ENCODE results near the gene ZNRD2. TPM values are rescaled to one million over a fixed set of nuclear protein-coding genes. Genes with fewer than 3 reads are reported as not detected.
A peak's percentile ranks its signal among the peaks of the same experiment; 100 is the strongest.

Gene ZNRD2
- total RNA-seq, 2 experiments from 2014 or later, result 39.2 to 40.7 TPM

- Mint-ChIP-seq H3K4me3 (no peak overlapping the region), H3K27ac (no peak overlapping the region), H3K9me3 (ENCODE audit: insufficient read depth) (no peaks in the 10 kb centered on the region), H3K4me1 (ENCODE audit: low read depth) (peaks cover 11% of the 10 kb centered on the region), H3K36me3 (ENCODE audit: low read depth) (peaks cover 52% of the 10 kb centered on the region), H3K27me3 (ENCODE audit: low read depth) (no peaks in the 10 kb centered on the region)
- ChIA-PET POLR2A (no interaction called here), CTCF (interaction anchor here (0.9 to 2.9 kb wide), 4 partner anchors 10 to 64 kb away, joined by 3 to 13 read pairs (median 3); no protein-coding TSS in a partner anchor)
- ATAC-seq (no peak), DNase-seq (no peak)
These were observed 34.0 kb downstream of the ZNRD2 start for GRCh38 chr11:65604258-65604657.

GRCh38 chr11:65606876-65607613 is 36.8 kb downstream of the ZNRD2 start:
- H3K9me3 Mint-ChIP-seq (ENCODE audit: insufficient read depth), result no peaks in the 10 kb centered on the region
- H3K4me1 Mint-ChIP-seq (ENCODE audit: low read depth), result peaks cover 36% of the 10 kb centered on the region
- ATAC-seq (peak; percentile 52), DNase-seq (no peak)
- ChIA-PET CTCF (interaction anchor here (1.0 to 1.6 kb wide), 2 partner anchors 13 to 19 kb away, joined by 3 to 7 read pairs; no protein-coding TSS in a partner anchor), POLR2A (interaction anchor here (1.2 kb wide), 1 partner anchor 18 kb away, joined by 3 read pairs; no protein-coding TSS in a partner anchor)
- H3K27ac Mint-ChIP-seq, result no peak overlapping the region
- peaks cover 59% of the 10 kb centered on the region for H3K36me3 Mint-ChIP-seq (ENCODE audit: low read depth)
- no peaks in the 10 kb centered on the region for H3K27me3 Mint-ChIP-seq (ENCODE audit: low read depth)
- H3K4me3 Mint-ChIP-seq, result no peak overlapping the region

- no peak for ATAC-seq
- CTCF ChIA-PET, result interaction anchor here (1.0 to 1.6 kb wide), 2 partner anchors 14 to 20 kb away, joined by 3 to 7 read pairs; no protein-coding TSS in a partner anchor
These were observed 37.5 kb downstream of the ZNRD2 start for GRCh38 chr11:65607614-65608426.

GRCh38 chr11:65609229-65609628 is 39.0 kb downstream of the ZNRD2 start:
- H3K27ac Mint-ChIP-seq, result peak overlapping the region; percentile 71
- peaks cover 51% of the 10 kb centered on the region for H3K36me3 Mint-ChIP-seq (ENCODE audit: low read depth)
- ChIA-PET CTCF (interaction anchor here (1.5 to 3.9 kb wide), 3 partner anchors 15 to 69 kb away, joined by 4 to 24 read pairs (median 12); partner anchors contain the start of gene FAM89B), POLR2A (interaction anchor here (1.3 to 1.7 kb wide), 2 partner anchors 10 to 19 kb away, joined by 3 to 5 read pairs; no protein-coding TSS in a partner anchor)
- no peaks in the 10 kb centered on the region for H3K27me3 Mint-ChIP-seq (ENCODE audit: low read depth)
- H3K4me1 Mint-ChIP-seq (ENCODE audit: low read depth), result peaks cover 49% of the 10 kb centered on the region
- H3K9me3 Mint-ChIP-seq (ENCODE audit: insufficient read depth), result no peaks in the 10 kb centered on the region
- no peak for DNase-seq
- no peak overlapping the region for H3K4me3 Mint-ChIP-seq
- ATAC-seq, result no peak

More at GRCh38 chr11:65607614-65608426, 37.5 kb downstream of the ZNRD2 start:
- no peak for DNase-seq
- no peaks in the 10 kb centered on the region for H3K27me3 Mint-ChIP-seq (ENCODE audit: low read depth)
- POLR2A ChIA-PET, result interaction anchor here (1.2 kb wide), 1 partner anchor 18 kb away, joined by 3 read pairs; no protein-coding TSS in a partner anchor
- H3K9me3 Mint-ChIP-seq (ENCODE audit: insufficient read depth), result no peaks in the 10 kb centered on the region
- H3K4me1 Mint-ChIP-seq (ENCODE audit: low read depth), result peaks cover 44% of the 10 kb centered on the region
- peaks cover 64% of the 10 kb centered on the region for H3K36me3 Mint-ChIP-seq (ENCODE audit: low read depth)
- peak overlapping the region; percentile 39 for H3K27ac Mint-ChIP-seq
- no peak overlapping the region for H3K4me3 Mint-ChIP-seq

GRCh38 chr11:65609665-65610064 is 39.4 kb downstream of the ZNRD2 start:
- H3K9me3 Mint-ChIP-seq (ENCODE audit: insufficient read depth), result no peaks in the 10 kb centered on the region
- peak overlapping the region; percentile 71 for H3K27ac Mint-ChIP-seq
- ATAC-seq, result no peak
- H3K36me3 Mint-ChIP-seq (ENCODE audit: low read depth), result peaks cover 47% of the 10 kb centered on the region
- CTCF ChIA-PET, result interaction anchor here (1.0 to 3.9 kb wide), 5 partner anchors 16 to 69 kb away, joined by 3 to 24 read pairs (median 4); partner anchors contain the start of gene FAM89B
- H3K4me1 Mint-ChIP-seq (ENCODE audit: low read depth), result peaks cover 49% of the 10 kb centered on the region
- no peaks in the 10 kb centered on the region for H3K27me3 Mint-ChIP-seq (ENCODE audit: low read depth)
- no peak for DNase-seq
- no peak overlapping the region for H3K4me3 Mint-ChIP-seq
- POLR2A ChIA-PET, result interaction anchor here (1.3 to 1.7 kb wide), 2 partner anchors 10 to 19 kb away, joined by 3 to 5 read pairs; no protein-coding TSS in a partner anchor

GRCh38 chr11:65610404-65610803 is 40.1 kb downstream of the ZNRD2 start:
- CTCF ChIA-PET, result interaction anchor here (1.0 to 3.9 kb wide), 5 partner anchors 16 to 70 kb away, joined by 3 to 24 read pairs (median 4); partner anchors contain the start of gene FAM89B
- Mint-ChIP-seq H3K4me1 (ENCODE audit: low read depth) (peaks cover 49% of the 10 kb centered on the region), H3K4me3 (no peak overlapping the region), H3K27ac (peak overlapping the region; percentile 53), H3K36me3 (ENCODE audit: low read depth) (peaks cover 46% of the 10 kb centered on the region), H3K9me3 (ENCODE audit: insufficient read depth) (no peaks in the 10 kb centered on the region), H3K27me3 (ENCODE audit: low read depth) (no peaks in the 10 kb centered on the region)
- DNase-seq, result no peak
- POLR2A ChIA-PET, result interaction anchor here (0.9 to 1.7 kb wide), 2 partner anchors 11 to 33 kb away, joined by 5 read pairs; no protein-coding TSS in a partner anchor
- no peak for ATAC-seq

- H3K27me3 Mint-ChIP-seq (ENCODE audit: low read depth), result no peaks in the 10 kb centered on the region
- peaks cover 49% of the 10 kb centered on the region for H3K4me1 Mint-ChIP-seq (ENCODE audit: low read depth)
- H3K36me3 Mint-ChIP-seq (ENCODE audit: low read depth), result peaks cover 42% of the 10 kb centered on the region
- ChIA-PET POLR2A (interaction anchor here (0.9 kb wide), 1 partner anchor 34 kb away, joined by 5 read pairs; no protein-coding TSS in a partner anchor), CTCF (interaction anchor here (1.4 to 3.9 kb wide), 5 partner anchors 17 to 71 kb away, joined by 3 to 24 read pairs (median 4); partner anchors contain the start of gene FAM89B)
- H3K27ac Mint-ChIP-seq, result peak overlapping the region; percentile 53
- no peaks in the 10 kb centered on the region for H3K9me3 Mint-ChIP-seq (ENCODE audit: insufficient read depth)
- ATAC-seq (no peak), DNase-seq (no peak)
- peak overlapping the region; percentile 86 for H3K4me3 Mint-ChIP-seq
These were observed 40.9 kb downstream of the ZNRD2 start for GRCh38 chr11:65611028-65611757.

GRCh38 chr11:65611758-65612603 is 41.7 kb downstream of the ZNRD2 start:
- peak overlapping the region; percentile 90 for H3K27ac Mint-ChIP-seq
- H3K4me1 Mint-ChIP-seq (ENCODE audit: low read depth), result peaks cover 54% of the 10 kb centered on the region
- ChIA-PET POLR2A (interaction anchor here (1.1 to 2.0 kb wide), 4 partner anchors 23 to 113 kb away, joined by 4 to 8 read pairs (median 6); partner anchors contain the start of genes MALAT1 and SIPA1), CTCF (interaction anchor here (0.9 to 3.9 kb wide), 5 partner anchors 18 to 40 kb away, joined by 3 to 16 read pairs (median 3); partner anchors contain the start of genes EHBP1L1, FAM89B and KCNK7)
- no peaks in the 10 kb centered on the region for H3K27me3 Mint-ChIP-seq (ENCODE audit: low read depth)
- H3K36me3 Mint-ChIP-seq (ENCODE audit: low read depth), result peaks cover 45% of the 10 kb centered on the region
- no peaks in the 10 kb centered on the region for H3K9me3 Mint-ChIP-seq (ENCODE audit: insufficient read depth)
- peak overlapping the region; percentile 86 for H3K4me3 Mint-ChIP-seq
- ATAC-seq (no peak), DNase-seq (no peak)

GRCh38 chr11:65612691-65613090 is 42.4 kb downstream of the ZNRD2 start:
- Mint-ChIP-seq H3K9me3 (ENCODE audit: insufficient read depth) (no peaks in the 10 kb centered on the region), H3K36me3 (ENCODE audit: low read depth) (peaks cover 42% of the 10 kb centered on the region), H3K27ac (peak overlapping the region; percentile 97), H3K4me1 (ENCODE audit: low read depth) (peaks cover 60% of the 10 kb centered on the region), H3K27me3 (ENCODE audit: low read depth) (no peaks in the 10 kb centered on the region), H3K4me3 (peak overlapping the region; percentile 86)
- ATAC-seq (no peak), DNase-seq (no peak)
- CTCF ChIA-PET, result interaction anchor here (0.8 to 3.9 kb wide), 6 partner anchors 10 to 41 kb away, joined by 3 to 16 read pairs (median 3); partner anchors contain the start of genes EHBP1L1, FAM89B and KCNK7
- POLR2A ChIA-PET, result interaction anchor here (0.9 to 2.0 kb wide), 7 partner anchors 23 to 188 kb away, joined by 3 to 8 read pairs (median 5); partner anchors contain the start of genes MALAT1 and SIPA1
